Diencephalon (tissue), 1 donor: Measurements from ENCODE around the gene WDR83. TPM values are rescaled to one million over a fixed set of nuclear protein-coding genes. Genes with fewer than 3 reads are reported as not detected.

Source experiments
- small RNA-seq: library from RNA; depleted of rRNA; stranded (forward); fragments of <200 nt; gene quantifications from one replicate; pipeline ENCODE3, GENCODE V24; 2014
- total RNA-seq: library from RNA; depleted of rRNA; stranded (reverse); fragments of >200 nt; gene quantifications from one replicate; pipeline ENCODE4 v1.2.3, GENCODE V29; 2014

The WDR83 gene, protein sequence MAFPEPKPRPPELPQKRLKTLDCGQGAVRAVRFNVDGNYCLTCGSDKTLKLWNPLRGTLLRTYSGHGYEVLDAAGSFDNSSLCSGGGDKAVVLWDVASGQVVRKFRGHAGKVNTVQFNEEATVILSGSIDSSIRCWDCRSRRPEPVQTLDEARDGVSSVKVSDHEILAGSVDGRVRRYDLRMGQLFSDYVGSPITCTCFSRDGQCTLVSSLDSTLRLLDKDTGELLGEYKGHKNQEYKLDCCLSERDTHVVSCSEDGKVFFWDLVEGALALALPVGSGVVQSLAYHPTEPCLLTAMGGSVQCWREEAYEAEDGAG
- total RNA-seq, result 12.9 TPM

GRCh38 chr19:12666265-12667048, at the start of gene WDR83, which contains the start of gene MAN2B1:
WDR83 (plus strand) TSS chr19:12666807; CDS start chr19:12669791, 2,984 bp downstream.
MAN2B1 (minus strand) TSS chr19:12666742; CDS start chr19:12666701, 41 bp downstream.

GRCh38 chr19:12681074-12681987, 14.7 kb downstream of the WDR83 start, which contains the start of gene DHPS:
DHPS (minus strand) TSS chr19:12681880; CDS start chr19:12681766, 114 bp downstream.

DNA sequence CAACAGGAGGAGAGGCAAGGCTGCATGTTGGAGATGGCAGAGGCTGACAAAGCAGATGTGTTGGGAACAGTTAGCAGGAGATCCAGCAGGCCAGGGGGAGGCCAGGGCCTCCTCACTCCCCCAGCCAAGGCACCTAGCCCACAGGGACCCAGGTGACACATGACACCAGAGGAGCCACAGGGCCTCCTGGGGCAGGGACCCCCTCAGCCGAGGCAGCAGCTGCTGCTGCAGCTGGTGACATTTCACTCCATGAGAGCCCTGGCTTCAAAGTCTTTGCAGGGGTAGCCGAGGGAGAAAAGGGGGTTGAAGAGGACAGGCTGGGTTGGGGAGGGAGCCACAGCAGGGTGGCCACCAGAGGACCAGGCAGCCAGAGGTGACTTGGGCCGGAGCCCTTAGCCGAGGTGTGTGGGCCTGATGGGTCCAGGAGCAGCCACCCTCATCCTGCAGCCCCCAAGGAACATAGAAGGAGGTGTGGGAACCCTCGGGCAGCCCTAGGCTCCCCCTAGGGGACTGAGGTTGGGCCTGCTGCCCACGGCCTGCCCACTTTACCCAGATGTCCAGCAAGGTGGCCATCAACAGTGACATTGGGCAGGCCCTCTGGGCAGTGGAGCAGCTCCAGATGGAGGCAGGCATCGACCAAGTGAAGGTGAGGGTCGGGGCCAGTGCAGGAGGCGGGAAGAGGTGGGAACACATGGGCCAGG, 21.0 kb downstream of the WDR83 start, which contains the start of gene GNG14:
TSS of gene GNG14 (plus strand) at position 503 of the 701 bp plus-strand sequence. CDS start at position 554, 51 bp downstream.

DNA sequence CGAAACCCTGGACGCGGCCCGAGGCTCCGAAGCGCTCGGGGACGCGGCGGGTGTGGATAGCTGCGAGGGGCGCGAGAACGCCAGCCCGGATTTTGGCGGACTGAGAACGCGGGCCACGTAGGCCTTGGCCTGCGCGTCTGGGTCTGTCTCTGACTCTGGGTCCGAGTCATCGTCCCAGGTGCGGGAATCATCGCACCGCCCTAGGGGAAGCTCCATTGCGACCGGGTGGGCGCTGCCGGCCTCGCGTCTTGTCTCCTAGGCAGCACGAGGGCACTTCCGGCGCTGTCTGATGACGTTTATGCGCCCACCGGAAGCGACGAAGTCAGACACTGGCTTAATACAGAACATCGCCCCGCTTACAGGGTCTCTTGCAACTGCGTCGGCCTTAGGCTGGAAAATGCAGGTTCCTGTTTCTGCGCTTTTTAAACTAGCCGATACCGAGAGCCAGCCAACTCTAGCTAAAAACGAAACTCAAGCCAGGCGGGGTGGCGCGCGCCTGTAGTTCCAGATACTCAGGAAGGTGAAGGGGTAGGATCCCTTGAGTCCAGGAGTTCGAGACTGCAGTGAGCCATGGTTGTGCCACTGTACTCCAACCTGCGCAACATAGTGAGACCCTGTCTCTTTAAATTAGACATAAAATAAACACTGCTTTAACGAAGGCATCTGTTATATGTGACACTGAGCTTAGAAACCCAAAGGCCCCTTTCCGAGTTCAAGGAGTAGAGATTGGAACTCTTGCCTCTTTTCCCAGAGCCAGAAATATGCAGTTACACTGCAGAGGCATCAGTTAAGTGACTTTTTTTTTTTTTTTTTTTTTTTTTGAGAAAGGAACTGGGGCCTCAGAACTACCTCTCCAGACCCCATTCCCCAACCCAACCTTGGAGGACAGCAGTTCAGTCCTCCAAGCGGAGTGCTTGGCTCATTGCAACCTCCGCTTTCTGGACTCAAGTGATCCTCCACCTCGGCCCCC, 30.0 kb downstream of the WDR83 start, which contains the start of gene FBXW9:
TSS of gene FBXW9 (minus strand) at position 266 of the 970 bp plus-strand sequence. CDS start at position 216, 50 bp downstream.

DNA sequence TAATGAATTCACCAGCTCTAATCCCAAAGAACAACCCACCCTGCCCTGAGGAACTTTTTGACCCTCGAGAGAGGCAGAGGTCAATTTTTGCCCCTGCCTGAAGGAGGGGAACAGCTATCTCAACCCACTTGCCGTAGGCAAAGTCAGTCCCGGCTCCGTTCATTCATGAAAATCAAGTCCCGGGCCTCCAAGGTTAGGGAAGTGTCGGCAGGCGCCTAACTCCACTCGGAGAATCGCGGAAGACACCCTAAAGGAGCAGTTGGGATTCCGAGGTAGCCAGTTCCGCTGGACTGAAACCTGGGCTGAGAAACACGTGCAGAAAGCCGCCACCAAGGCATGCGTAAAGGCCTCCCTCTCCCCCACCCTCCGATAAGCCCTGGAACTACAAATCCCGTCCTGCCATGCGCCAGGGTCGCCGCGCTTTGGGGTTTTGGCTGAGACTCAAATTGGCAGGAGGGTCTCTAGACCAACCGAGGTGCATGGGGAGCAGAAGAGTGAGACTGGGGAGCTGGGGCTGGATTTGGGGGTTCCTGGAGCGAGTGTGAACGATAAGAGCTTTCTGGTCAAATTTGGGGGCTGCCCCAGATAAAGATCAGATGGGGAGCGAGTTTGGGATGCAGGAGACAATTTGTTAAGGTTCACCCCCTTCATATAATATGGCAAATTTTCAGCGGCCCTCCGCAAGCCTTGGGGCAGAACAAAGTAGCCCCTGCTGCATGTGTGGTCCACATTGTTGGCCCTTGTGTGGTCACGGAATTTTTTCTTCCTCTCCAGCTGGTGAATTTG, 57.2 kb downstream of the WDR83 start, which contains the start of gene TNPO2:
TSS of gene TNPO2 (minus strand) at position 292 of the 786 bp plus-strand sequence. CDS start 2,955 bp downstream, outside the sequence.

Small RNA genes within 50 kb of the gene (small RNA-seq; reads per million reads assigned to genes)
- 25.5 reads per million, percentile 95 among the genes with 10 or more reads in this experiment for gene SNORD41

Other genes with a start within 250 kb of the WDR83 start
- 12.5 TPM for gene ZNF443, start 225.8 kb upstream of the WDR83 start, total RNA-seq
- gene ZNF709, start 182.0 kb upstream of the WDR83 start, total RNA-seq, result 28.1 TPM
- 29.1 TPM for gene ZNF564, start 115.3 kb upstream of the WDR83 start, total RNA-seq
- 12.0 TPM for gene ZNF490, start 56.0 kb upstream of the WDR83 start, total RNA-seq
- 24.9 TPM for gene ZNF791, start 55.9 kb upstream of the WDR83 start, total RNA-seq
- gene MAN2B1, start 65 bp upstream of the WDR83 start, total RNA-seq, result 18.5 TPM
- 63.2 TPM for gene DHPS, start 15.1 kb downstream of the WDR83 start, total RNA-seq
- not detected for gene GNG14, start 21.2 kb downstream of the WDR83 start, total RNA-seq
- gene FBXW9, start 29.8 kb downstream of the WDR83 start, total RNA-seq, result 13.6 TPM
- 137 TPM for gene TNPO2, start 57.1 kb downstream of the WDR83 start, total RNA-seq
- 123 TPM for gene TRIR, start 67.9 kb downstream of the WDR83 start, total RNA-seq
- 71.5 TPM for gene GET3, start 70.7 kb downstream of the WDR83 start, total RNA-seq
- gene BEST2, start 85.0 kb downstream of the WDR83 start, total RNA-seq, result not detected
- 22.6 TPM for gene HOOK2, start 108.7 kb downstream of the WDR83 start, total RNA-seq
- 21.7 TPM for gene JUNB, start 124.7 kb downstream of the WDR83 start, total RNA-seq
- gene PRDX2, start 135.0 kb downstream of the WDR83 start, total RNA-seq, result 290 TPM
- gene THSD8, start 135.3 kb downstream of the WDR83 start, total RNA-seq, result not detected
- 11.3 TPM for gene RNASEH2A, start 139.8 kb downstream of the WDR83 start, total RNA-seq
- gene RTBDN, start 167.8 kb downstream of the WDR83 start, total RNA-seq, result 1.8 TPM
- gene MAST1, start 171.7 kb downstream of the WDR83 start, total RNA-seq, result 71.0 TPM
- gene DNASE2, start 214.6 kb downstream of the WDR83 start, total RNA-seq, result 7.8 TPM
- 0.69 TPM for gene KLF1, start 220.4 kb downstream of the WDR83 start, total RNA-seq
- gene GCDH, start 224.4 kb downstream of the WDR83 start, total RNA-seq, result 21.9 TPM